OCI-M2 (cell line): ENCODE measurements around the gene ADCYAP1.

Experiments
- DNase-seq: peaks from one replicate; lab custom pipeline; 2025; ENCODE audit not compliant: unreplicated experiment; lab: John Stamatoyannopoulos, UW

The ADCYAP1 gene

GRCh38 chr18:959854-960253, 55.2 kb downstream of the ADCYAP1 start:
- DNase-seq = no peak
